Fibroblast of pulmonary artery (primary cell): ENCODE results near the gene PPP6R2.

Experiments used
- DNase-seq: peaks from one replicate; pipeline ENCODE4 v3.0.0-alpha.2; 2010; ENCODE audit warnings: low read depth
- H3K4me3 ChIP-seq: replicated peaks from 2 replicates; pipeline ENCODE4 v1.5.1; 2011; ENCODE audit warnings: low read depth, mild to moderate bottlenecking, control low read depth, low read length, moderate library complexity
- TF ChIP-seq, protein P1 (sequence below): IDR thresholded peaks from 2 replicates; pipeline ENCODE4 v1.5.1; 2011; ENCODE audit warnings: mild to moderate bottlenecking, control low read depth, low read length, inconsistent platforms; ENCODE audit errors: missing control alignments

Gene PPP6R2

DNA sequence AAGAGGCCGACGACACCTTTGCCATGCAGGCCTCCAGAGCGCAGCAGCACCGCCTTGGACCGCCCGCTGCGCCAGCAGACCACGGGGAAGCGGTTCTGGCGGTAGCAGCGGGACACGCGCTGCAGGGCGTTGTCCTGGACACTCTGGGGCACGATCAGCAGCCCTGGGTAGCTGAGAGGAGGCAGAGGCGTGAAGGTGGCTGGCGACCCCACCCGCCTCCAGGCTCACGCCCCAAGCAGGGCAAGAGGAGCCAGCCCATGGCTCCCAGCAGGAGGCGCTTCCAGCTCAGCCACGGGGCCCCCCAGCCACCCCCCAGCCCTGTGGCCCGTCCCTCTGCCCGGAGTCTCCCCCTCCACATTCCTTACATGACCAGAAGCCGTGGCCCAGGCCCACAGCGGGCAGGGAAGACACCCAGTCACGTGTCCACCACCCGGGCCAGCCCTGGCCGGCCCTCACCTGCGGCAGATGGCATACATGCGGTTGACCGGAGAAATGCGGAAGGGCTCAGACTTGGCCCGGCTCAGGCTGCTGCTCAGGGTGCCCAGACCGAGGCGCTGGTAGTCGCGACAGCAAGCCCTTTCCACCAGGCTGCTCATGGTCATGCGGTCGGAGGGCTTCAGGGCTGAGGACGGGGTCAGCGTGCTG is 116.5 kb downstream of the PPP6R2 start:
- no peak overlapping the region for H3K4me3 ChIP-seq
- TF ChIP-seq, protein P1, sequence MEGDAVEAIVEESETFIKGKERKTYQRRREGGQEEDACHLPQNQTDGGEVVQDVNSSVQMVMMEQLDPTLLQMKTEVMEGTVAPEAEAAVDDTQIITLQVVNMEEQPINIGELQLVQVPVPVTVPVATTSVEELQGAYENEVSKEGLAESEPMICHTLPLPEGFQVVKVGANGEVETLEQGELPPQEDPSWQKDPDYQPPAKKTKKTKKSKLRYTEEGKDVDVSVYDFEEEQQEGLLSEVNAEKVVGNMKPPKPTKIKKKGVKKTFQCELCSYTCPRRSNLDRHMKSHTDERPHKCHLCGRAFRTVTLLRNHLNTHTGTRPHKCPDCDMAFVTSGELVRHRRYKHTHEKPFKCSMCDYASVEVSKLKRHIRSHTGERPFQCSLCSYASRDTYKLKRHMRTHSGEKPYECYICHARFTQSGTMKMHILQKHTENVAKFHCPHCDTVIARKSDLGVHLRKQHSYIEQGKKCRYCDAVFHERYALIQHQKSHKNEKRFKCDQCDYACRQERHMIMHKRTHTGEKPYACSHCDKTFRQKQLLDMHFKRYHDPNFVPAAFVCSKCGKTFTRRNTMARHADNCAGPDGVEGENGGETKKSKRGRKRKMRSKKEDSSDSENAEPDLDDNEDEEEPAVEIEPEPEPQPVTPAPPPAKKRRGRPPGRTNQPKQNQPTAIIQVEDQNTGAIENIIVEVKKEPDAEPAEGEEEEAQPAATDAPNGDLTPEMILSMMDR = no peak
- DNase-seq = no peak

DNA sequence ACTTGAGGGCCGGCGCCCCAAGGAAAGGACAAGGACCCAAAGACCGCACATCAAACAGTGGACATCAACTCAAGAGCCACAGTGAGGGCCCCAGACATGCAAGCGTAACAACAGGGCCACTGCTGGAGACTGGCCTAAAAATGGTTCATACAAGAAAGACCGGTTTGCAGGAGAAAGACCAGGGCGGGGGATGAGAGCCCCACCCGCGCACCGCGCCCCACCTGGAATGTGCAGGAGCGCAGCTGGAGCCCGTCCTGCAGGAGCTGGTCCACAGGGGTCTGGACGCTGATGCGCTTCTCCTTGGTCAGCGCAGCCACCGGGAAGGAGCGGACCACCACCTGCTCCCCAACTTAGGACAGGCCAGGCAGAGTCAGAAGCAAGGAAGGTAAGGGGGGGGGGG is 117.8 kb downstream of the PPP6R2 start:
- H3K4me3 ChIP-seq = no peak overlapping the region
- TF ChIP-seq, protein P1 = no peak
- no peak for DNase-seq

DNA sequence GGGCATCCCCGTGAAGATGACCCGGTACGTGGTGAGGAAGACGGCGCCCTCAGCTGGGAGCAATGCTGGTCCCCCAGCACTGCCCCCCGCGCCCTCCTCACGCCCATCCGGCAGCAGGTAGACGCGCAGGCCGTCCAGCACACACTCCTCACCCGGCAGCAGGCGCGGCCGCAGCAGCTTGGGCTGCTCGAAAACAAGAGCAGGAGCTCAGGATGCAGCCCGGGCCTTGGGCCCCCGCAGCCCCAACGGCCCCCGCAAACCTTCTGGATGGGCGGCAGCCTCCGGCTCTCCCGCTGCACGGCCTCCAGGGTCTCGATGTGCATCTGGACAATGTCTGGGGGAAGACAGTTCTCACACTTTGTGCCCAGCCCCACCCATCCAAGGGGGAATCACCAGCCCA is 118.4 kb downstream of the PPP6R2 start:
- TF ChIP-seq, protein P1 = no peak
- no peak overlapping the region for H3K4me3 ChIP-seq
- DNase-seq = no peak

DNA sequence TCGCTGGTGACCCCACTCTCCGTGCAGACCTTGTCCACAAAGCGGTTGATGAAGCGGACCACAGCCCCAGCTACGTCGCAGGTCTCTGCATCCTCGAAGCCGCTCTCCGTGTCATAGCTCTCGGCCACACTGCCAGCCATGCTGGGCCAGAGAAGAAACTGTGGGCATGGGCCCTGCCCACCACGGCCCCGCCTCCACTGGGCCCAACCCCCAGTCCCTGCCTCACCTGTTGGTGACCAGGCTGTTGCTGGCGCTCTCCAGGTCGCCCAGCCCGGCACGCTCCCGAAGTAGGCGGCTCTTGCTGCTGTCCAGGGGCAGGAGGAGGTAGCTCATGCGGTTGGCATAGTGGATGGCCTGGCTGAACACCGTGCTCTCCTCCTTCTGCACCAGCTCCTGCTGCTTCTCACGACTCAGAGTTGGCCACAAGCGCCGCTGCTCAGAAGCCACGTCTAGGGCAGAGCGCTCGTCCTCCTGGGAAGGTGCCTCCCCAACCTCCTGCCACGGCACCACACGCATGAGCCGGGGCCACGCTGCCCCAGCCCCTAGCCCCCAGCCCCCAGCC is 118.9 kb downstream of the PPP6R2 start:
- TF ChIP-seq, protein P1 = no peak
- no peak overlapping the region for H3K4me3 ChIP-seq
- no peak for DNase-seq

DNA sequence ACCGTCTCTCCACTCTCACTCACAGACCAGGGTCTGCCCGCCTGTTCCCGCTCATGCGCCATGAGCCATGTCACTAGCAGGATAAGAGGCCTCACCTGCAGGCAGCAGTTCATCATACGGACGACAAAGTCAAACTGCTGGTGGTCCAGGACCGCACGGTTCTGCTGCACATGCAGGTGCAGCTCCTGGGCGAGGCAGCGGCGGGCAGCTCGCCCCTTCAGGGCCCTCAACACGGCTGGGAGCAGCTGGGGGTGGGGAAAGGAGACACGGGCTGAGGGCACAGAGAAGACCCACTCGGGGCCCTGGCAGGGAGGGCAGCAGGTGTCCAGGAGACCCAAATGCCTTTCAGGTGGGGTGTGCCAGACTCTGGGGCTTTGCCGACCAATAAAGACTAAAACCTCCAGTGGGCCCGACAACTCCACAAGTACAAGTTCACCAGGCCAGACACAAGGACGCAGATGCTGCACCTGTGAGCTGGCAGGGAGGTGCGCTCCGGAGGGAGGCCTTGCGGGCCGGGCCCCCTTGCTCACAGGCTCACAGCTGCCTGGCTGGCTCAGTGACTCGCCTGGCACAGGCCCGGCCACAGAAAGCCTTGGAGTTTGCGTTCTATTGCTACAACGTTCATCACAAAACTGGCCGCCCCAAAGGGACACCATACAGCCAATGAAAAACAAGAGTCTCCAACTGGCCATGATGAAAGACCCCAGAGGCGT is 120.2 kb downstream of the PPP6R2 start:
- no peak for DNase-seq
- no peak overlapping the region for H3K4me3 ChIP-seq
- TF ChIP-seq, protein P1 = no peak

DNA sequence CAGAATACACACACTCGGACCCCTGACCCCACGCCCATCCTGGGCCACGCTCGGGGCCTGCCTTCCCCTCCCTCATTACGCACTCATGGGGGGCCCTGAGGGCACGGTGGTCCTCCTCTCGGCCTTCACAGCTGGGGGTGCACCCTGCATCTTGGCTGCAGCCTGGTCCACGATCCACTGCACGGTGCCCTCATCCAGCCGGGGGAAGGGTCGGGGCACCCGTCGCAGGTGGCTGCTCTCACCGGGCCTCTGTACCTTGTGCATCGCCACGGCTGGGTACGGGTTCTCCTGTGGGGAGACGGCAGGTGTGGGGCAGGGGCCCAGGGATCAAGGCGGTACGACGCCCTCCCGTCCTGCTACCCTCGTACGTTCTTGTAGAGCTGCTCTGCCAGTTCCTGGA is 121.3 kb downstream of the PPP6R2 start:
- no peak for DNase-seq
- H3K4me3 ChIP-seq = no peak overlapping the region
- TF ChIP-seq, protein P1 = no peak
